ENCODE results near the gene POPDC3.
A peak's percentile ranks its signal among the peaks of the same experiment; 100 is the strongest.

POPDC3 gene

DNA sequence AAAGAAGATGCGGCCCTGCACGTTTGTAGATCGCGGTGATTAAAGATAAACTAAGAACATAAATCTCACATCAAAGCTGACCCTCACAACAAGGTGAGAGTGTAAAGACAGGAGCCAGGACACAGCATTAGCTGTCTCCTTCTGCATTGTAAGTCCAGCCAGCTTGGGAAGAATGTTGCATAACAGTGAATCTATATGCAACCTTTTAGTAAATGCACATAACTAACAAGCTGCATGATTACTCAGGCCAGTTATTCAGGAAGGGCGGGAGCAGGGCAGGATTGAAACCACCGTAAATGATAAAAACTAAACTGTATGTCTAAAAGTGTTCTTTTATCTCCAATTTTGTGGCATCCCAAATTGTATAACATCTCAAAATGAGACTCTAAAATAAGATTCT is 57.1 kb downstream of the POPDC3 start:
- Histone ChIP-seq H3K23ac (ENCODE audit: low read length) (no peak overlapping the region), H3K79me2 (ENCODE audit: control insufficient read depth, insufficient read depth, low read length) (no peaks in the 10 kb centered on the region), H4K5ac (ENCODE audit: low read length) (no peak overlapping the region), H3K79me1 (ENCODE audit: low read length) (no peaks in the 10 kb centered on the region), H3K4ac (ENCODE audit: low read depth, low read length) (no peak overlapping the region), H4K8ac (ENCODE audit: low read depth, low read length) (no peak overlapping the region), H3K27me3 (ENCODE audit: insufficient read depth, low read length, poor library complexity) (no peaks in the 10 kb centered on the region), H3K27ac (ENCODE audit: low read depth, low read length) (no peak overlapping the region), H3K56ac (ENCODE audit: low read length) (no peak overlapping the region), H3K18ac (ENCODE audit: low read length) (no peak overlapping the region), H3K4me3 (ENCODE audit: low read length) (no peak overlapping the region), H2AK5ac (ENCODE audit: low read length) (no peak overlapping the region), H2BK120ac (ENCODE audit: low read depth, low read length) (no peak overlapping the region), H2BK15ac (replicated peaks; ENCODE audit: low read depth) (no peak overlapping the region), H3K36me3 (ENCODE audit: control insufficient read depth, insufficient read depth, low read length) (no peaks in the 10 kb centered on the region), H3K4me1 (ENCODE audit: control insufficient read depth, low read depth, low read length) (no peaks in the 10 kb centered on the region), H3K4me2 (ENCODE audit: low read length) (no peak overlapping the region), H3K9ac (ENCODE audit: low read length) (no peak overlapping the region), H2BK5ac (ENCODE audit: low read length) (no peak overlapping the region)
- DNase-seq, result no peak
- no CpG with 5 or more reads among the region's 6 CpGs for WGBS (ENCODE audit: extremely low coverage, insufficient coverage, low lambda C conversion rate)

DNA sequence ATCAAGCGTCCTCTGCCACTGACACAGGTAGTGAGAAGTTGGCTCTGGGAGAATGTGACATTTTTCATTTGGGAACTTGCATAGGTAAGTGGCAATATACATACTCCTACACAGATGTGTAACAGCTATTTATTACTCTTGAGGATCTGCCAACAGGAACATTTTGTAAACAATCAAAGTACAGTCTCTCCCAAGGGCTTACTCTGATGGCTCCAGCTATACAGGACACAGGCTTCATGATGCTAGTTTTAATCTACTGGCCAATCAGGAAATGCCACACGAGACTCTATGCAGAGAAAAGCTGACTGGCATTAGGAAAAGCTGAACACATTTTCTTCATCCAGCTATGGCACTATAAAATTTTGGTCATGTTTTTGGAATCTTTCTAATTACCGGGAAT is 57.8 kb downstream of the POPDC3 start:
- Histone ChIP-seq H2BK15ac (replicated peaks; ENCODE audit: low read depth) (no peak overlapping the region), H2BK5ac (ENCODE audit: low read length) (no peak overlapping the region), H3K18ac (ENCODE audit: low read length) (no peak overlapping the region), H3K36me3 (ENCODE audit: control insufficient read depth, insufficient read depth, low read length) (no peaks in the 10 kb centered on the region), H3K27ac (ENCODE audit: low read depth, low read length) (no peak overlapping the region), H3K56ac (ENCODE audit: low read length) (no peak overlapping the region), H3K4me1 (ENCODE audit: control insufficient read depth, low read depth, low read length) (no peaks in the 10 kb centered on the region), H2AK5ac (ENCODE audit: low read length) (no peak overlapping the region), H3K4me3 (ENCODE audit: low read length) (no peak overlapping the region), H3K9ac (ENCODE audit: low read length) (no peak overlapping the region), H3K23ac (ENCODE audit: low read length) (no peak overlapping the region), H2BK120ac (ENCODE audit: low read depth, low read length) (no peak overlapping the region), H3K79me1 (ENCODE audit: low read length) (no peaks in the 10 kb centered on the region), H4K5ac (ENCODE audit: low read length) (no peak overlapping the region), H3K79me2 (ENCODE audit: control insufficient read depth, insufficient read depth, low read length) (no peaks in the 10 kb centered on the region), H4K8ac (ENCODE audit: low read depth, low read length) (peak overlapping the region; percentile 70), H3K4ac (ENCODE audit: low read depth, low read length) (no peak overlapping the region), H3K4me2 (ENCODE audit: low read length) (no peak overlapping the region), H3K27me3 (ENCODE audit: insufficient read depth, low read length, poor library complexity) (no peaks in the 10 kb centered on the region)
- WGBS (ENCODE audit: extremely low coverage, insufficient coverage, low lambda C conversion rate), result no CpG with 5 or more reads among the region's 3 CpGs
- no peak for DNase-seq

DNA sequence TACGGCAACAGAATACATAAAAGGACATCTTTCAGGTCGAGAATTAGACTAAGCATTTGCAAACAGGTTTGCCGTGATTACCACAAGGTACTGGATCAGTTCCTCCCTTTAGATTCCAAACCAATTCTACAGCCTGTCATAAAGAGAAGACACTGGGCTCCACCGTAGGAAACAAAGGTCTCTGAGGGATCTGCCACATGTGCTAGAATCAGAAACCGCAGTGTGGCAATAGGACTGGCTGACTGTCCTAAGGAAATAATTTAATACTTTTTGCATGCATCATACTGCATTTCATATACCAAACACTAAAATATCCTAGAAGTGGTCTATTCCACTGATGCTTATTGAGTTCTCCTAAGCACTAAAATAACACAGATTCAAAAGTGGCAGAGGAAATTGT is 59.2 kb downstream of the POPDC3 start:
- H4K8ac ChIP-seq (ENCODE audit: low read depth, low read length), result no peak overlapping the region
- no peak overlapping the region for H2BK120ac ChIP-seq (ENCODE audit: low read depth, low read length)
- H3K18ac ChIP-seq (ENCODE audit: low read length), result no peak overlapping the region
- no peak overlapping the region for H4K5ac ChIP-seq (ENCODE audit: low read length)
- H3K56ac ChIP-seq (ENCODE audit: low read length), result no peak overlapping the region
- no peak overlapping the region for H2BK5ac ChIP-seq (ENCODE audit: low read length)
- no peak overlapping the region for H3K4me3 ChIP-seq (ENCODE audit: low read length)
- H3K36me3 ChIP-seq (ENCODE audit: control insufficient read depth, insufficient read depth, low read length), result no peaks in the 10 kb centered on the region
- WGBS (ENCODE audit: extremely low coverage, insufficient coverage, low lambda C conversion rate), result no CpG with 5 or more reads among the region's 5 CpGs
- H3K27ac ChIP-seq (ENCODE audit: low read depth, low read length), result no peak overlapping the region
- no peak overlapping the region for H3K23ac ChIP-seq (ENCODE audit: low read length)
- H3K27me3 ChIP-seq (ENCODE audit: insufficient read depth, low read length, poor library complexity), result no peaks in the 10 kb centered on the region
- no peak for DNase-seq
- no peak overlapping the region for H3K4ac ChIP-seq (ENCODE audit: low read depth, low read length)
- H3K79me2 ChIP-seq (ENCODE audit: control insufficient read depth, insufficient read depth, low read length), result no peaks in the 10 kb centered on the region
- H3K9ac ChIP-seq (ENCODE audit: low read length), result no peak overlapping the region
- H3K4me1 ChIP-seq (ENCODE audit: control insufficient read depth, low read depth, low read length), result no peaks in the 10 kb centered on the region
- no peaks in the 10 kb centered on the region for H3K79me1 ChIP-seq (ENCODE audit: low read length)
- H2AK5ac ChIP-seq (ENCODE audit: low read length), result no peak overlapping the region
- no peak overlapping the region for H3K4me2 ChIP-seq (ENCODE audit: low read length)
- no peak overlapping the region for H2BK15ac ChIP-seq (replicated peaks; ENCODE audit: low read depth)

DNA sequence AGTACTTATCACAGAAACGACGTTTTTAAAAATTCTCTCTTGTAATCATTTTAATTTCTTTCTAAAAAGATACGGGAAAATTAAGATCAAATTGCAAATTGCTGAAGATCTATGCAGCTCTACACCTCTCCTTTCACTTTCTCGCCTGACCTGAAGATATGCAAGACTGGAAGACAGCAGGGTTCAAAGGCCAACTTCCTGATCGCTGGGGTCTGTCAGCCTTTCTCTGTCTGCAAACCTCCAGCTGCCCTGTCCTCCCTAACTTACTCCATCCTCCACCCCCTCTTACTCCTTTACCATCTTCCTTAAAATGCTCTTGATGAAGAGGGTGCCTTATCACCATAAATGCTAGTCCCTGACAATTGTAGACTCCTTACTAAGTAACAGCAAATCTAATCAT is 63.7 kb downstream of the POPDC3 start:
- H2BK15ac ChIP-seq (replicated peaks; ENCODE audit: low read depth), result no peak overlapping the region
- H3K4me2 ChIP-seq (ENCODE audit: low read length), result no peak overlapping the region
- H3K27me3 ChIP-seq (ENCODE audit: insufficient read depth, low read length, poor library complexity), result no peaks in the 10 kb centered on the region
- H3K4me1 ChIP-seq (ENCODE audit: control insufficient read depth, low read depth, low read length), result no peaks in the 10 kb centered on the region
- H4K8ac ChIP-seq (ENCODE audit: low read depth, low read length), result no peak overlapping the region
- WGBS (ENCODE audit: extremely low coverage, insufficient coverage, low lambda C conversion rate), result no CpG with 5 or more reads among the region's 5 CpGs
- peak; percentile 18 for DNase-seq
- H4K5ac ChIP-seq (ENCODE audit: low read length), result no peak overlapping the region
- H2BK120ac ChIP-seq (ENCODE audit: low read depth, low read length), result no peak overlapping the region
- no peaks in the 10 kb centered on the region for H3K79me1 ChIP-seq (ENCODE audit: low read length)
- no peak overlapping the region for H2AK5ac ChIP-seq (ENCODE audit: low read length)
- no peak overlapping the region for H3K27ac ChIP-seq (ENCODE audit: low read depth, low read length)
- no peak overlapping the region for H3K18ac ChIP-seq (ENCODE audit: low read length)
- no peak overlapping the region for H3K9ac ChIP-seq (ENCODE audit: low read length)
- no peak overlapping the region for H2BK5ac ChIP-seq (ENCODE audit: low read length)
- no peaks in the 10 kb centered on the region for H3K79me2 ChIP-seq (ENCODE audit: control insufficient read depth, insufficient read depth, low read length)
- H3K4me3 ChIP-seq (ENCODE audit: low read length), result no peak overlapping the region
- no peaks in the 10 kb centered on the region for H3K36me3 ChIP-seq (ENCODE audit: control insufficient read depth, insufficient read depth, low read length)
- H3K56ac ChIP-seq (ENCODE audit: low read length), result no peak overlapping the region
- no peak overlapping the region for H3K23ac ChIP-seq (ENCODE audit: low read length)
- no peak overlapping the region for H3K4ac ChIP-seq (ENCODE audit: low read depth, low read length)

DNA sequence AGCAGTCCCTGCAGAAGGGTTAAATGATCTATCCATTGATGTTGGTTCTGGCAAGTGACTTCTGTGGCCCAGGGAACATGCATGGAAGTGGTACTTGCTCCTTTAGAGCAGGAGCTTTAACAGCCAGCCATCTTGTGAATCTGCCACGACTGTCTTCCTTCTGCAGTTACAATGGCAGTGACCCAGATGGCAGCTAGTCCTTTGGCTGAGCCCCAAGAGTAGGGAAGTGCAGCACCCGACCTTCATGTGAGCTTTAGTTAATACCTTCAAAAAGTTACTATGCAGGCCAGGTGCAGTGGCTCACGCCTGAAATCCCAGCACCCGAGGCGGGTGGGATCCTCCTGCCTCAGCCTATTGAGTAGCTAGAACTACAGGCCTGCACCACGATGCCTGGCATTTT is 66.4 kb downstream of the POPDC3 start:
- no peak overlapping the region for H2BK5ac ChIP-seq (ENCODE audit: low read length)
- H4K8ac ChIP-seq (ENCODE audit: low read depth, low read length), result no peak overlapping the region
- no peaks in the 10 kb centered on the region for H3K79me1 ChIP-seq (ENCODE audit: low read length)
- H3K4me2 ChIP-seq (ENCODE audit: low read length), result no peak overlapping the region
- H2BK15ac ChIP-seq (replicated peaks; ENCODE audit: low read depth), result no peak overlapping the region
- no peaks in the 10 kb centered on the region for H3K79me2 ChIP-seq (ENCODE audit: control insufficient read depth, insufficient read depth, low read length)
- H3K23ac ChIP-seq (ENCODE audit: low read length), result no peak overlapping the region
- WGBS (ENCODE audit: extremely low coverage, insufficient coverage, low lambda C conversion rate), result no CpG with 5 or more reads among the region's 6 CpGs
- H3K4ac ChIP-seq (ENCODE audit: low read depth, low read length), result no peak overlapping the region
- H3K56ac ChIP-seq (ENCODE audit: low read length), result no peak overlapping the region
- H3K27ac ChIP-seq (ENCODE audit: low read depth, low read length), result no peak overlapping the region
- H2AK5ac ChIP-seq (ENCODE audit: low read length), result no peak overlapping the region
- H3K27me3 ChIP-seq (ENCODE audit: insufficient read depth, low read length, poor library complexity), result no peaks in the 10 kb centered on the region
- no peak overlapping the region for H3K9ac ChIP-seq (ENCODE audit: low read length)
- H2BK120ac ChIP-seq (ENCODE audit: low read depth, low read length), result no peak overlapping the region
- no peak overlapping the region for H3K4me3 ChIP-seq (ENCODE audit: low read length)
- H3K4me1 ChIP-seq (ENCODE audit: control insufficient read depth, low read depth, low read length), result no peaks in the 10 kb centered on the region
- no peak overlapping the region for H3K18ac ChIP-seq (ENCODE audit: low read length)
- no peak for DNase-seq
- H4K5ac ChIP-seq (ENCODE audit: low read length), result no peak overlapping the region
- no peaks in the 10 kb centered on the region for H3K36me3 ChIP-seq (ENCODE audit: control insufficient read depth, insufficient read depth, low read length)

DNA sequence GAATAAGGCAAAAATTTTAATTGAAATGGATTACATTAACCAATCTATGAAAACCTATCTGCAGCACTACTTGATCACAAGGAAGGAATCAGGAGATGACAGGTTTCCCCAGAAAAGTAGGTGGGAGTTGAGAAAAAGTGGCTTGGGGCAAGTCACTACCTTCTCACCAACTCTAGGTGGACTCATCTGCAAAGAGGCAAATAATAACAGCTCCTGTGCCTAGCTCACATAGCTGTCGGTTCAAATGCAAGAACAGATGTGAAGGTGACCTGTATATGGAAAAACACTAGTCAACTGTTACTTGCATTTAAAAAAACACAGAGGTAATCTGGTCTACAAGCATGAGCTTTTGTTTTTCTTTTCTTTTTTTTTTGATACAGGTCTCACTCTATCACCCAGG is 67.2 kb downstream of the POPDC3 start:
- H2BK5ac ChIP-seq (ENCODE audit: low read length), result no peak overlapping the region
- no peak overlapping the region for H3K4ac ChIP-seq (ENCODE audit: low read depth, low read length)
- H2AK5ac ChIP-seq (ENCODE audit: low read length), result no peak overlapping the region
- H3K56ac ChIP-seq (ENCODE audit: low read length), result no peak overlapping the region
- peak; percentile 47 for DNase-seq
- H3K27ac ChIP-seq (ENCODE audit: low read depth, low read length), result no peak overlapping the region
- no peak overlapping the region for H3K4me3 ChIP-seq (ENCODE audit: low read length)
- H3K79me1 ChIP-seq (ENCODE audit: low read length), result no peaks in the 10 kb centered on the region
- WGBS (ENCODE audit: extremely low coverage, insufficient coverage, low lambda C conversion rate), result no CpG with 5 or more reads among the region's 1 CpG
- H3K4me2 ChIP-seq (ENCODE audit: low read length), result no peak overlapping the region
- H3K4me1 ChIP-seq (ENCODE audit: control insufficient read depth, low read depth, low read length), result no peaks in the 10 kb centered on the region
- H2BK15ac ChIP-seq (replicated peaks; ENCODE audit: low read depth), result no peak overlapping the region
- H4K5ac ChIP-seq (ENCODE audit: low read length), result no peak overlapping the region
- no peak overlapping the region for H3K23ac ChIP-seq (ENCODE audit: low read length)
- H4K8ac ChIP-seq (ENCODE audit: low read depth, low read length), result no peak overlapping the region
- no peaks in the 10 kb centered on the region for H3K36me3 ChIP-seq (ENCODE audit: control insufficient read depth, insufficient read depth, low read length)
- no peaks in the 10 kb centered on the region for H3K27me3 ChIP-seq (ENCODE audit: insufficient read depth, low read length, poor library complexity)
- no peak overlapping the region for H2BK120ac ChIP-seq (ENCODE audit: low read depth, low read length)
- H3K18ac ChIP-seq (ENCODE audit: low read length), result no peak overlapping the region
- H3K9ac ChIP-seq (ENCODE audit: low read length), result no peak overlapping the region
- no peaks in the 10 kb centered on the region for H3K79me2 ChIP-seq (ENCODE audit: control insufficient read depth, insufficient read depth, low read length)

Measured in mesendoderm (in vitro differentiated cells).